Thyroid gland (tissue), 4 donors: ENCODE data around the gene PPP1R1B. TPM values are rescaled to one million over a fixed set of nuclear protein-coding genes. Genes with fewer than 3 reads are reported as not detected.

Experiments
- DNase-seq, 2 donors: peaks; one replicate each; pipeline ENCODE4 v3.0.0-alpha.2; 2019
- H3K27ac ChIP-seq, 3 donors: fragments of 200-600 bp; sonication (generic); 1 replicate in 2 of 3; 2 replicates in 1 of 3; pipeline ENCODE4 v1.5.1; 2016 to 2019; ENCODE audit warnings: mild to moderate bottlenecking in 1 of 3, moderate library complexity in 1 of 3
- H3K27me3 ChIP-seq: fragments of 200-600 bp; sonication (generic); one replicate; pipeline ENCODE4 v1.5.1; 2019
- H3K36me3 ChIP-seq, 2 donors: fragments of 200-600 bp; sonication (generic); one replicate each; pipeline ENCODE4 v1.5.1; 2016 to 2019
- H3K4me1 ChIP-seq, 2 donors: fragments of 200-600 bp; sonication (generic); one replicate each; pipeline ENCODE4 v1.5.1; 2017 to 2019
- H3K4me3 ChIP-seq, 3 donors: fragments of 200-600 bp; sonication (generic); replicated peaks in 1 of 3; 1 replicate in 2 of 3; 2 replicates in 1 of 3; pipeline ENCODE4 v1.5.1; 2016; ENCODE audit warnings: mild to moderate bottlenecking in 1 of 3
- H3K9me3 ChIP-seq: fragments of 200-600 bp; sonication (generic); one replicate; pipeline ENCODE4 v1.5.1; 2017
- POLR2A ChIP-seq, 2 donors: fragments of 450-650 bp; IDR thresholded peaks; one replicate each; pipeline ENCODE4 v1.6.1; 2017; ENCODE audit warnings: antibody characterized with exemption in 2 of 2, mild to moderate bottlenecking in 2 of 2, moderate library complexity in 1 of 2
- WGBS, 2 donors: methylation state at CpG; one replicate each; pipeline ENCODE4 v1.1.5; 2017; 5-methylcytosine and 5-hydroxymethylcytosine counted together
- intact Hi-C: fragments of 100-400 bp; cut with DNase I; formaldehyde crosslinking; loops from one replicate; pipeline ENCODE4 v1.15.1; 2023
- total RNA-seq, 4 donors: library from RNA; depleted of rRNA; stranded (reverse); fragments of >200 nt; gene quantifications; one replicate each; pipeline ENCODE4 v1.2.3, GENCODE V29; 2016
- TF ChIP-seq, protein P1 (sequence below), 6 experiments: fragments of 200-600 bp in 3 of 6; fragments of 450-650 bp in 3 of 6; sonication (generic) in 3 of 6; IDR thresholded peaks; one replicate each; pipeline ENCODE4 v1.5.1; 2016 to 2019; ENCODE audit warnings: antibody characterized with exemption in 6 of 6, mild to moderate bottlenecking in 2 of 6, inconsistent platforms in 1 of 6, moderate library complexity in 1 of 6

The PPP1R1B gene
- total RNA-seq, 4 donors from 2014 or later: 1.2 TPM; not detected in 3

DNA sequence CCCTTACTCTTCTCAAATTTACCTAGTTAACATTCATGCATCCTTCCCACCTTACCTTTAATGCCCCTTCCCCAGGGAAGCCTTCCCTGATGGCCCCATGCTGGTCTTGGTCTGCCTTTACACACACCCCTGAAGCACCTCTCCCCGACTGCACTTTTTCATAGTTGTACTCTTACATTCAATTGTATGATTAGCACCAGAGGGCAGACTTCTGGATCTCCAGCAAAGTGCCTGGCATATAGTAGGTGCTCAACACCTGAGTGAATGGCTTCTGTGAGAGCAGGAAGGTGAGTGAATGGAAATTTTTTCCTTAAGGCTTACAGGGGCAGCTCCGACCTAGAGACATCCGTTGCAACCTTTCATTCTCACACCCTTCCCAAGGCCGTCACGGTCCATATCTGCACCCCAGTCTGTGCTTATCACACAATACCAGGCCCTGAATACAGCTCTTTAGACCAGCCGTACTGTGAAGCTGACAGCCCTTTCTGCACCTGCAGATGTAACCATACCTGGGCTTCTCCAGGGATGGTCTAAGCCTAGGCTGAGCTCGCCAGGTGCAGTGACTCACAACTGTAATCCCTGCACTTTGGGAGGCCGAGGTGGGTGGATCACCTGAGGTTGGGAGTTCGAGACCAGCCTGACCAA, 56.7 kb downstream of the PPP1R1B start:
- Histone ChIP-seq H3K4me3 (no peak overlapping the region), H3K27ac (no peak overlapping the region), H3K9me3 (no peaks in the 10 kb centered on the region), H3K4me1 (peaks cover 13 to 35% of the 10 kb centered on the region in 2 donors), H3K36me3 (peaks cover 0 to 5% of the 10 kb centered on the region in 2 donors), H3K27me3 (no peaks in the 10 kb centered on the region)
- TF ChIP-seq, protein P1, sequence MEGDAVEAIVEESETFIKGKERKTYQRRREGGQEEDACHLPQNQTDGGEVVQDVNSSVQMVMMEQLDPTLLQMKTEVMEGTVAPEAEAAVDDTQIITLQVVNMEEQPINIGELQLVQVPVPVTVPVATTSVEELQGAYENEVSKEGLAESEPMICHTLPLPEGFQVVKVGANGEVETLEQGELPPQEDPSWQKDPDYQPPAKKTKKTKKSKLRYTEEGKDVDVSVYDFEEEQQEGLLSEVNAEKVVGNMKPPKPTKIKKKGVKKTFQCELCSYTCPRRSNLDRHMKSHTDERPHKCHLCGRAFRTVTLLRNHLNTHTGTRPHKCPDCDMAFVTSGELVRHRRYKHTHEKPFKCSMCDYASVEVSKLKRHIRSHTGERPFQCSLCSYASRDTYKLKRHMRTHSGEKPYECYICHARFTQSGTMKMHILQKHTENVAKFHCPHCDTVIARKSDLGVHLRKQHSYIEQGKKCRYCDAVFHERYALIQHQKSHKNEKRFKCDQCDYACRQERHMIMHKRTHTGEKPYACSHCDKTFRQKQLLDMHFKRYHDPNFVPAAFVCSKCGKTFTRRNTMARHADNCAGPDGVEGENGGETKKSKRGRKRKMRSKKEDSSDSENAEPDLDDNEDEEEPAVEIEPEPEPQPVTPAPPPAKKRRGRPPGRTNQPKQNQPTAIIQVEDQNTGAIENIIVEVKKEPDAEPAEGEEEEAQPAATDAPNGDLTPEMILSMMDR (IDR thresholded peaks at IDR 0.05): no peak
- no peak for TF ChIP-seq POLR2A (IDR thresholded peaks at IDR 0.05)
- DNase-seq: no peak
- 89 to 95% methylated on average over 9 of the region's 9 CpGs for WGBS, 2 donors
- intact Hi-C loops: no loop called here

DNA sequence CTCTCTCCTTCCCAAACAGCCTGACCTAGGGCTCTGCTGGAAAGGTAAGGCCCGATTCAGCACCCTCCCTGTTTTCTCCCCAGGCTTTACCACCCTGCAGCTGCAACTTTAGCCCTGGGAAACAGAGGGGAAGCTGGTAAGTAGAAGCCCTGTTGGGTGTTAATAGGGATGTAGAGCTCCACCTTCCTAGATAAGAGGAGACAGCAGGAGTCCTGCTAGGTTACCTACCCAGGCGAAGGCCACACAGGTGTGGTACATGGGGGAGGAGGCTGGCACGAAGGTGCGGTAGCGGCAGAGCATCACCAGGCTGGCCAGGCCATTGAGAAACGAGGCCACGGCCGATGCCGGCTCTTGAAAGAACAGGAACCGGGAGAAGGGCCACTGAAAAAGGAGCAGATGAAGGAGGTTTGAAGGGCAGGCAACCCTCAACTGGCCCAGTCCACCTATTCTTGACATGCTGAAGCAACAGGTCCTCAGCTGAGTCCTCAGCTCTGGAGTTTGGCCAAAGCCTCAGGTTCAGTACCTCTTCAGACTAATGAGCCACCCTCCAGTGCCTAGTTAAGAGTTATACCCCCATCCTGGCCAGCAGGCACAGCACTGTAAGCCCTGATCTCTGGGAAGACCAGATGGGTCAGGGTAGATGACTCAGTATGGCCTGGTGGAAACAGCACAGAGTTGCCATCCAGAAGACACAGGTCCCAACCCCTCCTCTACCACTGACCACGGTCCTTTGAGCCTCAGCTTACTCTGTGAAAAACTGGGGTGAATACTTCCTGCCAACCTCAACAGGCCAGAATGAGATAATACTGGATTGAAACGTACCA, 57.8 kb downstream of the PPP1R1B start:
- Histone ChIP-seq H3K4me3 (no peak overlapping the region), H3K27ac (peak overlapping the region in 2 of 3 donors; percentile 6 to 7), H3K9me3 (no peaks in the 10 kb centered on the region), H3K4me1 (peaks cover 8 to 31% of the 10 kb centered on the region in 2 donors), H3K27me3 (no peaks in the 10 kb centered on the region), H3K36me3 (peaks cover 0 to 5% of the 10 kb centered on the region in 2 donors)
- peak; percentile 51 to 72 for DNase-seq
- intact Hi-C loops: loop anchor here (5.0 kb wide), 1 partner anchor 57 kb away; the partner anchor contains the start of gene PPP1R1B
- 79 to 81% methylated on average over 12 of the region's 12 CpGs for WGBS, 2 donors
- TF ChIP-seq, protein P1 (IDR thresholded peaks at IDR 0.05): no peak
- no peak for TF ChIP-seq POLR2A (IDR thresholded peaks at IDR 0.05)

Other genes starting within 250 kb of the PPP1R1B start
- gene FBXL20, start 225.3 kb upstream of the PPP1R1B start, total RNA-seq: 10 to 100 TPM; 17.2 to 27.7 (median 22.2) TPM
- gene MED1, start 175.7 kb upstream of the PPP1R1B start, total RNA-seq: 10 to 100 TPM; 22.4 to 29.6 (median 25.0) TPM
- 10 to 100 TPM; 46.1 to 71.6 (median 50.6) TPM for gene CDK12, start 165.5 kb upstream of the PPP1R1B start, total RNA-seq
- not detected for gene NEUROD2, start 19.0 kb upstream of the PPP1R1B start, total RNA-seq
- gene STARD3, start 10.2 kb downstream of the PPP1R1B start, total RNA-seq: 10 to 100 TPM; 44.5 to 73.6 (median 53.0) TPM
- gene TCAP, start 38.4 kb downstream of the PPP1R1B start, total RNA-seq: 1 to 10 TPM in 3 of 4 donors, under 1 TPM in 1; 0.63 to 2.1 (median 1.5) TPM
- gene PNMT, start 41.5 kb downstream of the PPP1R1B start, total RNA-seq: 1 to 10 TPM in 3 of 4 donors, not detected in 1; 1.1 to 3.3 (median 1.2) TPM
- gene PGAP3, start 61.1 kb downstream of the PPP1R1B start, total RNA-seq: 10 to 100 TPM; 55.6 to 88.1 (median 72.7) TPM
- gene ERBB2, start 73.1 kb downstream of the PPP1R1B start, total RNA-seq: 100 to 1,000 TPM in 3 of 4 donors, 10 to 100 TPM in 1; 74.3 to 170 (median 139) TPM
- 100 to 1,000 TPM in 1 of 4 donors, 10 to 100 TPM in 3; 39.8 to 134 (median 70.3) TPM for gene MIEN1, start 103.6 kb downstream of the PPP1R1B start, total RNA-seq
- 10 to 100 TPM in 1 of 4 donors, 1 to 10 TPM in 3; 7.1 to 14.0 (median 8.7) TPM for gene GRB7, start 111.0 kb downstream of the PPP1R1B start, total RNA-seq
- gene IKZF3, start 237.4 kb downstream of the PPP1R1B start, total RNA-seq: 1 to 10 TPM; 1.8 to 2.8 (median 2.6) TPM
- under 1 TPM in 1 of 4 donors, not detected in 3; 0.40 TPM for gene ZPBP2, start 241.2 kb downstream of the PPP1R1B start, total RNA-seq